NCI-H460 (cell line): Measurements from ENCODE around the gene ULK4. TPM values are rescaled to one million over a fixed set of nuclear protein-coding genes. Genes with fewer than 3 reads are reported as not detected.
"Not testable (repeated sequence)": the region's sequence is repeated elsewhere in the genome, so short reads cannot be mapped to it uniquely, and the experiment has no call there.

Source experiments
- DNase-seq: peaks from one replicate; pipeline ENCODE4 v3.0.0-alpha.2; 2016; ENCODE audit warnings: low read depth; ENCODE audit errors: extremely low read depth
- total RNA-seq: library from RNA; depleted of rRNA; stranded (reverse); fragments of >200 nt; shearing (Covaris generic); gene quantifications from 2 replicates; pipeline ENCODE4 v1.2.3, GENCODE V29; 2014

The ULK4 gene
- total RNA-seq, 1 experiment from 2014 or later: 5.6 TPM

GRCh38 chr3:41792806-41793205 lies 169.1 kb downstream of the ULK4 start:
- DNase-seq: no peak

GRCh38 chr3:41769106-41769505 lies 192.8 kb downstream of the ULK4 start:
- DNase-seq: no peak

- no peak for DNase-seq
Observed at GRCh38 chr3:41768363-41768762, 193.5 kb downstream of the ULK4 start.

- DNase-seq: not testable (repeated sequence)
Observed at GRCh38 chr3:41762867-41763266, 199.0 kb downstream of the ULK4 start.

GRCh38 chr3:41753651-41754050 lies 208.3 kb downstream of the ULK4 start:
- DNase-seq: no peak

GRCh38 chr3:41751597-41751996 lies 210.3 kb downstream of the ULK4 start:
- DNase-seq: no peak

- no peak for DNase-seq
Observed at GRCh38 chr3:41749988-41750387, 211.9 kb downstream of the ULK4 start.

- no peak for DNase-seq
Observed at GRCh38 chr3:41746215-41746614, 215.7 kb downstream of the ULK4 start.

GRCh38 chr3:41742121-41742520 lies 219.8 kb downstream of the ULK4 start:
- no peak for DNase-seq

GRCh38 chr3:41740374-41740886 lies 221.5 kb downstream of the ULK4 start:
- no peak for DNase-seq

GRCh38 chr3:41726891-41727290 lies 235.0 kb downstream of the ULK4 start:
- no peak for DNase-seq

GRCh38 chr3:41717641-41718040 lies 244.3 kb downstream of the ULK4 start:
- no peak for DNase-seq

- no peak for DNase-seq
Observed at GRCh38 chr3:41716471-41716870, 245.4 kb downstream of the ULK4 start.

- no peak for DNase-seq
Observed at GRCh38 chr3:41715376-41715775, 246.5 kb downstream of the ULK4 start.

- no peak for DNase-seq
Observed at GRCh38 chr3:41711651-41712050, 250.3 kb downstream of the ULK4 start.

- DNase-seq: no peak
Observed at GRCh38 chr3:41710646-41711388, 251.1 kb downstream of the ULK4 start.

GRCh38 chr3:41709213-41709612 lies 252.7 kb downstream of the ULK4 start:
- not testable (repeated sequence) for DNase-seq

GRCh38 chr3:41708176-41708575 lies 253.7 kb downstream of the ULK4 start:
- no peak for DNase-seq

- DNase-seq: no peak
Observed at GRCh38 chr3:41705893-41706292, 256.0 kb downstream of the ULK4 start.

- no peak for DNase-seq
Observed at GRCh38 chr3:41701191-41701698, 260.7 kb downstream of the ULK4 start.

- DNase-seq: no peak
Observed at GRCh38 chr3:41700155-41700554, 261.7 kb downstream of the ULK4 start.

- no peak for DNase-seq
Observed at GRCh38 chr3:41698898-41699297, 263.0 kb downstream of the ULK4 start.
